AG20443 (cell line): ENCODE results near the gene BABAM2.
"Not testable (repeated sequence)": the region's sequence is repeated elsewhere in the genome, so short reads cannot be mapped to it uniquely, and the experiment has no call there.

Experiments used
- DNase-seq: peaks from one replicate; pipeline ENCODE4 v3.0.0; 2012; ENCODE audit warnings: low spot score, mixed read lengths

Gene BABAM2

DNA sequence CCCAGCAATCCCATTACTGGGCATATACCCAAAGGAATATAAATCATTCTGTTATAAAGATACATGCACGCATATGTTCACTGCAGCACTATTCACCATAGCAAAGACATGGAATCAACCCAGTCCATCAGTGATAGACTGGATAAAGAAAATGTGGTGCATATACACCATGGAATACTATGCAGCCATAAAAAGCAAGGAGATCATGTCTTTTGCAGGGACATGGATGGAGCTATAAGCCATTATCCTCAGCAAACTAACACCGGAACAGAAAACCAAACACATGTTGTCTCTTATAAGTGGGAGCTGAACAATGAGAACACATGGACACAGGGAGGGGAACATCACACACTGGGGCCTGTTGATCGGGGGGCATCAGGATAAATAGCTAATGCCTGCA lies 441.3 kb downstream of the BABAM2 start:
- not testable (repeated sequence) for DNase-seq

GRCh38 chr2:28332696-28333095 lies 442.2 kb downstream of the BABAM2 start:
- DNase-seq, result no peak

- DNase-seq, result no peak
Measured at GRCh38 chr2:28333606-28334526, 443.3 kb downstream of the BABAM2 start.

GRCh38 chr2:28334527-28334894 lies 444.0 kb downstream of the BABAM2 start:
- DNase-seq, result no peak

GRCh38 chr2:28335265-28335664 lies 444.7 kb downstream of the BABAM2 start:
- DNase-seq, result not testable (repeated sequence)

DNA sequence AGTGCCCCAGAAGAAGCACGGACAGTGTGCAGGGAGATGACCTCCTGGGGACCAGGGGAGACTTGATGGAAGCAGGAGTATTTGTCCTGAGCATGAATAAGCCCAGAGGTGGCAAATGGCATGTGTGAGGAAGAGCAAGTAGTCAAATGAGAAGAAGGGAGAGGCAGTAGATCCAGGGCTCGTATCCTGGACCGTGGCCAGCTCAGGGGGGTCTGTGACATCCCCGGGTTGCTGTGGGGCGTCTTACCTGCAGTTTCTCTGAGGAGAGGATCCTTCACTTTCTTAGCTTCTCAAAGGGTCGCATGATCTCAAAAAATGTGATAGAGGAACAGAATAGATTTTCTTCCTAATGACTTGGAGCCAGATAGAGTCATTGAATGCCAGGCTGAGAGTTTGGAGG lies 445.1 kb downstream of the BABAM2 start:
- no peak for DNase-seq

- no peak for DNase-seq
Measured at GRCh38 chr2:28336264-28336980, 445.9 kb downstream of the BABAM2 start.

DNA sequence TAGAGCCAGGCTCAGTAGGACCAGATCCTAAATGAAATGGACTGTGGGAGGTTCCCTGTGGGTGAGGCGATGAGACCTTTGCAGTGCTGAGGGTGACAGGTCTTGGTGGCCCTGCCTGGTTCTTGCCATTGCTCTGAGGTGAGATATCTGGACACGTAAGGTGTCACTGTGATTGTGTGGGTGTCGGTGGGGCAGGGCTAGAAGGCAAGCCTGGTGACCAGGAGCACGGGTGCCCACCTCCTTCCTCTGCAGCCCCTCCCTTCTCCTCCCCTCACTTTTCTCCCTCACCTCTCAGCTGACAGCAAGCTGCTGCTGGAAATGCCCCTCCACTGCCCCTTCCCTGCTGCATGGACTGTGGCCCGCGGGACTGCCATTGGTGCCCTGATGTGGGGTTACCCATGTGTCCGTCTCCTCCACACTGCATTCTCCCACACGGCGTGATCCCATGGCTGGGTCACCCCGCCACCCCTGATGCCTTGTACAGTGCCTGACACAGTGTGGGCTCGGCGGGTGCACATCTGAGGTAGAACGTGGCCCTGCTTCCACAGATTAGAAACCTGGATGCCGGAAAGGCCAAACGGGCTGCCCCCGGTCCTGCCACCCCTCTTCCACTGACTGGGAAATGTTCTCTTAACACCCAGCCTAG lies 446.6 kb downstream of the BABAM2 start:
- no peak for DNase-seq

DNA sequence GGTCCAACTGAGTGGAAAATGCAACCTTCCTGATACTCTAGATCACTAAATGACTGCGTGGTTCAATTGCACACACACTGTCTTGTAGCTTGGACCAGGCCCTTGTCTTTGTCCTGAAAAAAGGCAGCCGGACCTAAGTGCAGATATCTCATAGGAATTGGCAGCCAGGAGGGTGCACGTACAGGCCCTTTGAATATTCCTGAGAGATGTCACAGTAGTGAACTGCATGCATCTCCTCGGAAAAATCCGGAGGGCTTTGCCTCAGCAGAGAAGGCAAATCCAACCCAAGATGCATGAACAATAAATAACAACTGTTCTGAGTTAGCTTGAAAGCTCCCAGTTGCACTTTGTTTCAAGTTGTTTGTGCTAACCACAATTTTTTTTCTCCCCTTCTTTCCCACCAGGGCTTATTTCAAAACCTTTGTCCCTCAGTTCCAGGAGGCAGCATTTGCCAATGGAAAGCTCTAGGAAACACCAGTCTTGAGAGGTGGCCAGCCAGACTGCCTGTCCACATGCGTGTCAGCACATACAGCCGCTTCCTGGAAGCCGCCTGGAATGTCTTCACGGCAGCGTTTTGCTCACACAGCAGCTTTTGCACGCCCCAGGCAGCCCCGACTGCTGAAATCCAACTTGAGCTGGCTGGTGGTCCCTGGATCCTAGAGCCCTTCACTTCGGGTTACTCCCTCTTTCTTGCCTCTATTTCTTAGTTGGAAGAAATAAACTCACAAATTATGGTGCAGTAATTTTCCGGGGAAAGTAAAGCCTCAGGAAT lies 447.7 kb downstream of the BABAM2 start:
- DNase-seq, result peak; percentile 90

DNA sequence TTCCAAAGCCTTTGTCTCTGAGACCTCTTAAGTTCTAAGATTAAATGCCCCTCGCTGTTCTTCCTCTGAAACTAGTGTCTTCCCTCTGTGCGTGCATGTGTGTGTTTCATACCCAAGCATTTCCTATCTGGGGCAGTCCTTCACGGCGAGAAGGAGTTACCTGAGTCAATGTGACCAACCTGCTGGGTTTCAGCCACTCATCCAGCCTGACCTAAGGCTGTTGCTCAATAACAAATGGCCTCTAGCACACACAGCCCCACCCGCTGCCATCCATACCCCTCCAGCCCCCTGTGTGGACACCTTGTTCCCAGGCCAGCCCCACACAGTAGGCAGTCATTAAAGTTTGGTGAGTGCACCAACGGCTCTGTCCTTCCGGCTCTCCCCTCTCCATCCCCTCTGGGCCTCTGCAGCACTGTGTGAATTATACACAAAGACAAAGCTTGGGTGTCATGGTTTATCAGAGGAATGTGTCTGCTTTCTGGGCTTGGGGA lies 448.3 kb downstream of the BABAM2 start:
- no peak for DNase-seq

- no peak for DNase-seq
Measured at GRCh38 chr2:28339516-28340175, 449.1 kb downstream of the BABAM2 start.

- no peak for DNase-seq
Measured at GRCh38 chr2:28340312-28341202, 450.0 kb downstream of the BABAM2 start.

DNA sequence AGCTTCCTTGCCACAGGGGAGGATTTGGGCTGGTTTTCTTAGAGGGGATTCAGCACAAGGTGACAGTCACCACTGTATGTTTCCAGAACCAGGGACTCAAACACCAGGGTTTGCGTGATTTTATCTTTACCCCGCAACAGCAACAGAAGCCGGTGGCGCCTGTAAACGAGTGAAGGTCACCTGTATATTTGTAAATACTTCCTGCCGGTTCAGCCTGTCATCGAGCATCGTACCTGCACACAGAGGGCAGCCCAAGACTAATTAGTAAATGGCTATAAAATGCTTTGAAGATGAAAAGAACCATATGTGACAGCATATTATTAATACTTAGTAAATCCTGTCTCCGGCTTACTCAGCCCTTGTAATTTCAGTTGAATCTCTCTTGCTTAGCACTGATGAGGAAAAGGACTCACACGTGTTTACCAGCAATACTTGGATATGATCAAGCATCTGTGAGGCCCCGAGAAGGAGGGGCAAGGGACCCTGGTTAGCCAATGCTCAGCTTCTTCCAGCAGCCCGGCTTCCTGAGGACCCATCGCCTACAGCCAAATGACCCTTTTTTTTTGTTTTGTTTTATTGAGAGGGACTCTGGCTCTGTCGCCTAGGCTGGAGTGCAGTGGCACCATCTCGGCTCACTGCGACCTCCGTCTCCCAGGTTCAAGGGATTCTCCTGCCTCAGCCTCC lies 450.8 kb downstream of the BABAM2 start:
- DNase-seq, result peak; percentile 29

- DNase-seq, result peak; percentile 64
Measured at GRCh38 chr2:28342081-28342967, 451.8 kb downstream of the BABAM2 start.

DNA sequence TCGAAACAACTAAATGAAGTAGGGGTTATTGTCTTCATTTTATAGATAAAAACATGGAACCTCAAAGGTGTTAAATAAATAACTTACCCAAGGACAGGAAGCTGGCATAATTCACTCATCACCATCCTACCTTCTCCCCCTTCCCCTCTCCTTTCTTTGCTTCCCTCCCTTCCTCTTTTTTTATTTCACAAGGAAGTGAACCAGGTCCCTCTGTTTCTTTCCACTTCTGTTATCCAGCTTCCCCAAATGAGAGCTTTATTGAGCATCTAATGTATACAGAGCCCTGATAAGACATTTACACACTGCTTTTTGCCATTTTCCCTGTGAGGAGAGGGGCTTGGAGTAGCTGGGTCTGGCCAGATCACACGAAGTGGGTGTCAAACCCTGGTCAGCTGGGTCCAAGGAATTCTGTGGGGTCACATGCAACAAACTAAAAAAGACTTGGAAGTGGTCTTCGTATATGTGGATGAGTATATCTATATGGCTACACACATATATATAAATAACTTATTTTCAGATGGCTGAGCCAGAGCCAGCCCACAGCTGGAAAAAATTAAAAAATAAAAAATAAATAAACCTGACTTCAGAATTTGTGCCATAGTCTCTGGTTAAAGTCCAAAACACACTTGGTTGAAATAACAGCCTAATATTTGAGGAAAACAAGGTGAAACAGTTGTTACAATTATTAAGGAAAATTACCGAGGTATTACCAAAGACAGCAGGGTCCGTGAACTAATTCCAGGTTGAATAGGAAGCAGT lies 452.8 kb downstream of the BABAM2 start:
- no peak for DNase-seq

DNA sequence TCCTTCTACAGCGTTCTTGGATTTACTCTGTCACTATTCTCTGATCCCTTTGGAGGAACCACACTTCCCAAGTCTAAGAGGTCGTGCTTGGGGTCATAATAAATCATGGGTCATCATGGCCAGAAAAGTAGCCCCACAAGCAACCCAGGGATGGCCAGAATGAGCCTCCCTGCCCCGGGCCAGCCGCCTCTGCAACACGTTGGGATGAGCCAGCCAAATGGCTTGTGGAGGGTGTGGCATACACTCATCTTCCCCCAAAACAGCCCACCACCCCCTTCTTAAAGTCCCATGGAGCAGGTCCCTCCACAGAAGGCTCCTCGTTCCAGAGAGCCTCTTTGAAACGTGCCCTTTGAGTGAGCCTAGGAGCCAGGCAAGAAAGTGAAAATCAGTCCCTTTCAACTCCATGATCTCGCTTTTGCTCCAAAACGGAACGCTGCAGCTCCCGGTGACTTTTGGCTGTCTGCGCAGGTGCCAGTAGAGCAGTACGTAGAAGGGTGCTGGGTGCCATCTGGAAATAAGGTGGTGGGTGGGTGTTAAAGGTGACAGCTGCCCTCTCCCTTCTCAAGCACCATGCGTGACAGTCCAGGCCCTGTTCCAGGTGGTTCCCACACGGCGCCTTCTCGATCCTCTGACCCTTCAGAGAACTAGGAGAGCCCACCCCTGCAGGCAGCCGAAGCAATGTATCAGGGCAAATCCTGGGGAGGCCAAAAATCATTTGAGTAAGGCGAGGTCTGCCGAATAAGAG lies 453.6 kb downstream of the BABAM2 start:
- DNase-seq, result no peak

- no peak for DNase-seq
Measured at GRCh38 chr2:28344756-28345373, 454.3 kb downstream of the BABAM2 start.
